ENCODE measurements around the gene SF1. TPM values are rescaled to one million over a fixed set of nuclear protein-coding genes. Genes with fewer than 3 reads are reported as not detected.

SF1 gene
- total RNA-seq, 4 donors from 2014 or later = 270 to 559 (median 373) TPM

DNA sequence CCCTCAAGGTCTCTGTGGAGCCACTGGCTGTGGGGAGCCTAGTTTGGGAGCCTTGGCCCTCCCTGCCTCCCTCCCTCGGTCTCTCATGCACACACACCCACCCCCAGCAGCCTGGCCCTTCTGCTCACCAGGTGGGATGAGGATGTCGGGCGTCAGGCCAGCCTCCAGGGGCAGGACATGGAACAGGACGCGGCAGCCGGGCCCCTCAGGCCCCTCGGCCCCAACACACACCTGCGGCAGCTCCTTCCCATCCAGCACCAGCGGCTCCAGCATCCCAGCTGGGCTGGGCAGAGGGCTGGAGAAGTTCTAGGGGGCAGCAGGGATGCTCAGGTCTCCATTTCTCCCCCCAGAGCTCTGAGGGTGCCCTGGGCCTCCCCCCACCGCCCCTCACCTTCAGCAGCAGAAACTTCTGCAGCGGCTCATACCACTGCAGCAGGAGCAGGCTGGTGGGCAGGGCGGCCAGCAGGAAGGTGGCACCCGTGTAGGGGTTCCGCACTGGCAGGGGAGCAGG lies 13.5 kb upstream of the SF1 start:
- Histone ChIP-seq H3K27ac (no peak overlapping the region), H3K9me3 (no peaks in the 10 kb centered on the region), H3K36me3 (peaks cover 31% of the 10 kb centered on the region), H3K27me3 (no peaks in the 10 kb centered on the region), H3K4me1 (peaks cover 3% of the 10 kb centered on the region), H3K4me3 (no peak overlapping the region)
- TF ChIP-seq EP300 (IDR thresholded peaks at IDR 0.05) = no peak
- TF ChIP-seq, protein P1, sequence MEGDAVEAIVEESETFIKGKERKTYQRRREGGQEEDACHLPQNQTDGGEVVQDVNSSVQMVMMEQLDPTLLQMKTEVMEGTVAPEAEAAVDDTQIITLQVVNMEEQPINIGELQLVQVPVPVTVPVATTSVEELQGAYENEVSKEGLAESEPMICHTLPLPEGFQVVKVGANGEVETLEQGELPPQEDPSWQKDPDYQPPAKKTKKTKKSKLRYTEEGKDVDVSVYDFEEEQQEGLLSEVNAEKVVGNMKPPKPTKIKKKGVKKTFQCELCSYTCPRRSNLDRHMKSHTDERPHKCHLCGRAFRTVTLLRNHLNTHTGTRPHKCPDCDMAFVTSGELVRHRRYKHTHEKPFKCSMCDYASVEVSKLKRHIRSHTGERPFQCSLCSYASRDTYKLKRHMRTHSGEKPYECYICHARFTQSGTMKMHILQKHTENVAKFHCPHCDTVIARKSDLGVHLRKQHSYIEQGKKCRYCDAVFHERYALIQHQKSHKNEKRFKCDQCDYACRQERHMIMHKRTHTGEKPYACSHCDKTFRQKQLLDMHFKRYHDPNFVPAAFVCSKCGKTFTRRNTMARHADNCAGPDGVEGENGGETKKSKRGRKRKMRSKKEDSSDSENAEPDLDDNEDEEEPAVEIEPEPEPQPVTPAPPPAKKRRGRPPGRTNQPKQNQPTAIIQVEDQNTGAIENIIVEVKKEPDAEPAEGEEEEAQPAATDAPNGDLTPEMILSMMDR (IDR thresholded peaks at IDR 0.05) = no peak
- 83% methylated on average over 7 of the region's 14 CpGs for WGBS
- no peak for DNase-seq (ENCODE audit: low spot score in 2 of 2)

- Histone ChIP-seq H3K27me3 (no peaks in the 10 kb centered on the region), H3K27ac (no peak overlapping the region), H3K4me1 (peaks cover 3% of the 10 kb centered on the region), H3K4me3 (no peak overlapping the region), H3K36me3 (peaks cover 23% of the 10 kb centered on the region), H3K9me3 (no peaks in the 10 kb centered on the region)
- 85% methylated on average over 20 of the region's 25 CpGs for WGBS
- TF ChIP-seq POLR2AphosphoS5 (IDR thresholded peaks at IDR 0.05) (no peak), EP300 (IDR thresholded peaks at IDR 0.05) (no peak), POLR2A (IDR thresholded peaks at IDR 0.05) (no peak)
- TF ChIP-seq, protein P1 (IDR thresholded peaks at IDR 0.05) = no peak
- no peak for DNase-seq (ENCODE audit: low spot score in 2 of 2)
Measured at GRCh38 chr11:64790205-64791095, 12.1 kb upstream of the SF1 start.

- DNase-seq (ENCODE audit: low spot score in 2 of 2) = no peak
- 81% methylated on average over 9 of the region's 15 CpGs for WGBS
Measured at GRCh38 chr11:64789331-64790204, 11.2 kb upstream of the SF1 start.

GRCh38 chr11:64788321-64789215 lies 10.2 kb upstream of the SF1 start:
- no peaks in the 10 kb centered on the region for H3K27me3 ChIP-seq
- 80% methylated on average over 3 of the region's 9 CpGs for WGBS
- no peak for TF ChIP-seq EP300 (IDR thresholded peaks at IDR 0.05)
- TF ChIP-seq POLR2A (IDR thresholded peaks at IDR 0.05) = no peak
- TF ChIP-seq POLR2AphosphoS5 (IDR thresholded peaks at IDR 0.05) = no peak
- TF ChIP-seq, protein P1 (IDR thresholded peaks at IDR 0.05) = no peak

More at GRCh38 chr11:64789331-64790204, 11.2 kb upstream of the SF1 start:
- no peaks in the 10 kb centered on the region for H3K27me3 ChIP-seq
- TF ChIP-seq POLR2AphosphoS5 (IDR thresholded peaks at IDR 0.05) = no peak
- TF ChIP-seq POLR2A (IDR thresholded peaks at IDR 0.05) = no peak
- TF ChIP-seq, protein P1 (IDR thresholded peaks at IDR 0.05) = no peak
- no peak for TF ChIP-seq EP300 (IDR thresholded peaks at IDR 0.05)
- H3K27ac ChIP-seq = no peak overlapping the region
- H3K36me3 ChIP-seq = peaks cover 23% of the 10 kb centered on the region
- no peak overlapping the region for H3K4me3 ChIP-seq
- peaks cover 3% of the 10 kb centered on the region for H3K4me1 ChIP-seq
- no peaks in the 10 kb centered on the region for H3K9me3 ChIP-seq

More at GRCh38 chr11:64788321-64789215, 10.2 kb upstream of the SF1 start:
- Histone ChIP-seq H3K9me3 (no peaks in the 10 kb centered on the region), H3K36me3 (peaks cover 23% of the 10 kb centered on the region), H3K4me3 (no peak overlapping the region), H3K4me1 (peaks cover 3% of the 10 kb centered on the region), H3K27ac (no peak overlapping the region)
- DNase-seq (ENCODE audit: low spot score in 2 of 2) = no peak
